ENCODE measurements around the gene PPP1CB.

GRCh38 chr2:28768422-28768821 lies 16.8 kb downstream of the PPP1CB start:
- TF ChIP-seq CTCF (IDR thresholded peaks at IDR 0.05; ENCODE audit: low read depth, low read length, missing input control) (no peak), ATF3 (IDR thresholded peaks at IDR 0.05) (no peak), EGR1 (IDR thresholded peaks at IDR 0.05; ENCODE audit: low read depth in 2 of 2) (no peak), RAD21 (IDR thresholded peaks at IDR 0.05) (no peak), RXRA (IDR thresholded peaks at IDR 0.05) (no peak), FOXA2 (IDR thresholded peaks at IDR 0.05) (no peak), REST (IDR thresholded peaks at IDR 0.05) (no peak)
